22Rv1 (cell line): ENCODE measurements around the gene RPL12.
A peak's percentile ranks its signal among the peaks of the same experiment; 100 is the strongest.

Source experiments
- H3K27ac ChIP-seq: fragments of 450-650 bp; 2 replicates; pipeline ENCODE4 v1.5.1; 2017
- ZFX ChIP-seq: fragments of 450-650 bp; IDR thresholded peaks from 2 replicates; pipeline ENCODE4 v1.6.1; 2017; ENCODE audit warnings: antibody characterized with exemption, borderline replicate concordance
- TF ChIP-seq, protein P1 (sequence below): fragments of 450-650 bp; IDR thresholded peaks from 2 replicates; pipeline ENCODE4 v1.5.1; 2017; ENCODE audit warnings: mild to moderate bottlenecking

The RPL12 gene

DNA sequence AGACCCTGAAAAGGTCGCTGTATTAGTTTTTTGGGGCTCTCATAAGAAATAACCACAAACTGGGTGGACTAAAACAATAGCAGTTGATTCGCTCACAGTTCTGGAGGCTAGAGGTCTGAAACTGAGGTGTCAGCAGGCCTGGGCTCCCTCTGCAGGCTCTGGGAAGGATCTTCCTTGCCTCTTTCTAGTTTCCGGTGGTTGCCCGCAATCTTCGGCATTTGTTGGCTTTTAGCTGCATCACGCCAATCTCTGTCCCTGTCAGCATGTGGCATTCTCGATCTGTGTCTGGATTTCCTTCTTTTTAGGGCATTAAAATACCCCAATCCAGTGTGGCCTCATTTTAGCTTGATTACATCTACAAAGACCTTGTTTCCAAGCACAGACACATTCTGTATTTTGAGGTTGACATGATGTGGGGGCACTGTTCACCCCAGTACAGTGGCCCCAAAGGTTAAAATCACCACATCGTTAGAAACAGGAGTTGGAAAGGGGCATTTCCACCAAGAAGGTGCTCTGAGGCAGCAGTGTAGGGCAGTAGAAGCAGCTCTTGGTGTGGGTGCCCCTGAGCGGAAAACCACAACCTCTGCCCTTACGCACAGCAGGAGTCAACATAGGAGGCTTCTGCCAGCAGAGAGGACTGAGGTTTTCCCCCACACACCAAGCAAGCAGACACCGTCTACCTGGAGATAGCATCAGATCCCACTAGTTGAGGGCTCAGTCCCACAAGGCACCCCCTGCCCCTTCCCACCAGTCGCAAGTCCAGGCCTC is 13.5 kb downstream of the RPL12 start:
- no peak overlapping the region for H3K27ac ChIP-seq

DNA sequence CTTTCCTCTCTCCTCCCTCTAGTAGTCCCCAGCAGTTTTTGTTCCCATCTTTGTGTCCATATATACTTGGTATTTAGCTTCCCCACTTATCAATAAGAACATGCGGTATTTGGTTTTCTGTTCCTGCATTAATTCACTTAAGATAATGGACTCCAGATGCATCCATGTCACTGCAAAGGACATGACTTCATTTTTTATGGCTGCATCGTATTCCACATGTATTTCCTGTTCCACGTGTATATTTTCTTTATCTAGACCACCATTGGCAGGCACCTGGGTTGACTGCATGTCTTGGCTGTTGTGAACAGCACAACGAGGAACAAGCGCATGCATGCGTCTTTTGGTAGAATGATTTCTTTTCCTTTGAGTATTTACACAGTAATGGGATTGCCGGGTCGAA is 20.8 kb downstream of the RPL12 start:
- TF ChIP-seq ZFX: no peak
- no peak overlapping the region for H3K27ac ChIP-seq

More for the DNA sequence above, 13.5 kb downstream of the RPL12 start:
- TF ChIP-seq ZFX: no peak
- TF ChIP-seq, protein P1, sequence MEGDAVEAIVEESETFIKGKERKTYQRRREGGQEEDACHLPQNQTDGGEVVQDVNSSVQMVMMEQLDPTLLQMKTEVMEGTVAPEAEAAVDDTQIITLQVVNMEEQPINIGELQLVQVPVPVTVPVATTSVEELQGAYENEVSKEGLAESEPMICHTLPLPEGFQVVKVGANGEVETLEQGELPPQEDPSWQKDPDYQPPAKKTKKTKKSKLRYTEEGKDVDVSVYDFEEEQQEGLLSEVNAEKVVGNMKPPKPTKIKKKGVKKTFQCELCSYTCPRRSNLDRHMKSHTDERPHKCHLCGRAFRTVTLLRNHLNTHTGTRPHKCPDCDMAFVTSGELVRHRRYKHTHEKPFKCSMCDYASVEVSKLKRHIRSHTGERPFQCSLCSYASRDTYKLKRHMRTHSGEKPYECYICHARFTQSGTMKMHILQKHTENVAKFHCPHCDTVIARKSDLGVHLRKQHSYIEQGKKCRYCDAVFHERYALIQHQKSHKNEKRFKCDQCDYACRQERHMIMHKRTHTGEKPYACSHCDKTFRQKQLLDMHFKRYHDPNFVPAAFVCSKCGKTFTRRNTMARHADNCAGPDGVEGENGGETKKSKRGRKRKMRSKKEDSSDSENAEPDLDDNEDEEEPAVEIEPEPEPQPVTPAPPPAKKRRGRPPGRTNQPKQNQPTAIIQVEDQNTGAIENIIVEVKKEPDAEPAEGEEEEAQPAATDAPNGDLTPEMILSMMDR: no peak

DNA sequence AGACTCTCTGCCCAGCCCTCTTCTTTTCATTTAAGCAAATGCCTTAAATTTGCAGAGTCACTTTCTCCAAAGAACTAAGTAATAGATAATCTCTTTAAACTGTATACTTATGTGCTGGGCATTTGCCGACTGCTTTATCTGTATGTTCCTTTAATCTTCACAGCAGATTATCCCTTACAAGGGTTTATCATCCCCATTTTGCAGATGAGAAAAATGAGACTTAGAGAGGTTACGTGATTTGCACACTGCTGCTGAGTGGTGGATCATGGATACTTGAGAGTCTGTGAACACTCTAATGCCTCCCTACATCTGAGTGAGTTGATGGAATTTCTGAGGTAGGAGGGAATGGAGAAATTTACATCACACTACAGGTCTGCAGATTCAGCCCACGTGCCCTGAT is 22.9 kb downstream of the RPL12 start:
- TF ChIP-seq, protein P1: no peak
- no peak for TF ChIP-seq ZFX
- no peak overlapping the region for H3K27ac ChIP-seq

DNA sequence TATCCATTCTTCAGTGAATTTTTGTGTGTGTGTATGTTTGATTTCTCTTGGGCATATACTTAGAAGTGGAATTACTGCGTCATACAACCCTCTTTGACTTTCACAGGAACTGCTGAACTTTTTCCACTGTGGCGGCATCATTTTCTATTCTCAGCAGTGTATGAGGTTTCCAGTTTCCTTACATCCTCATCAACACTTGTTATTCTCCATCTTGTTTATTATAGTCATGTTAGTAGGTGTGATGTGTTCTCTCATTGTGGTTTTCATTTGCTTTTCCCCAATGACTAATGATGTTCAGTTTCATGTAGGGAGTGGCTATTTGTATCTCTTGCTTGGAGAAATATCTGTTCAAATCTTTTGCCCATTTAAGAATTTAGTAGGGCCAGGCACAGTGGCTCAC is 24.4 kb downstream of the RPL12 start:
- TF ChIP-seq ZFX: no peak

DNA sequence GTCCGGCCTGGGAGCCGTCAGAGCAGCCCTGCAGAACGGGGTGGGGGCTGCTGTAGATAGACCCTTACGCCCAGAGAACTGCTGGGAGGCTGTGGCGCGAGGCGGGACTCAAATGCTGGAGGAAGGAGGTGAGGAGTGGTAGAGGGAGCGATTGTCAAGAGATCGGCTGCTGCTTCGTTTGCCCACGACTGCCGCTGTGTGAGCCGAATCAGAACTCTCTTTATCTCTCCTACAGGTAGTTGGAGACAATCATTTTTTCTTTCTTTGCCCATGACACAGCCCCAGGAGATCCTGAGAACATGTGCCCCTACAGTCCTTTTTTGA is 26.6 kb downstream of the RPL12 start:
- no peak for TF ChIP-seq ZFX
- TF ChIP-seq, protein P1: peak; percentile 20; the same call in 1 of the 2 replicates
- H3K27ac ChIP-seq: peak overlapping the region; percentile 89

More for the DNA sequence above, 24.4 kb downstream of the RPL12 start:
- no peak overlapping the region for H3K27ac ChIP-seq

DNA sequence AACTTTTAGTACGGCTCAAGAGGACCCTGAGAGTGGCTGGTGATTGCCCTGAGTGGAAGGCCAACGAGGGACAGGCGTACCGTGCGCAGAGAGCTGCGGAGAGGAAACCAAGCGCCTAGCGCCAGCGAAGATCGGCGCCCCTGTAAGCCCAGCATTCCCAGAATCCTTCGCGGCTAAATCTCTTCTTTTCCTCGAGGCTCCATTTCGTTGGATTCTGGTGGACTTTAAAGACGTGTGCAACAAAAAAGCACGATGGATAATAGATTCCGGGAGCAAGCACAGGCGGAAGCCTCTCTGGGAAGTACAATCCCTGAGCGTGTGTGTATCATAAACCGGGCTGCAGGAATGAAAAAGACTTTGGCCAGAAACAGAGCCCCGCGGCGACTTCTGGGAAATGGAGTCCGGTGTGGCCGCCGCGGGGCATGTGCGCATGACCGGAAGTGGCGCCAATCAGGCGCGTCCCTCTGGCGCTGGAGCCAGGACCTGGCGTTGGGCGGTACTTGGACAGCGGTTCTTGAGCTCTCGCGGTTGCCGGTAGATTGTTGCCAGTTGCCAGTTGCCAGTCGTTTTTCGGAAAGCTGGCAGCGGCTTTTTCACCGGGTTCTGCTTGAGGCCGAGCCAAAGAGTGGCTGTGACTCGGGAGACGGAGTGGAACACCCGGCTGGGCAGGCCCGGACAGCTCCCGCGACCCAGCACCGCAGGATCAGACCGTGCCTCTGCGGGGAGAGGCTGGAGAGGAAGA is 27.1 kb downstream of the RPL12 start, which contains the start of gene ZNF79:
TSS of gene ZNF79 (plus strand) at position 449 of the 742 bp plus-strand sequence. CDS start 406 bp downstream, outside the sequence.
- H3K27ac ChIP-seq: peak within 1 kb of the TSS; percentile 89
- no peak for TF ChIP-seq ZFX
- TF ChIP-seq, protein P1: no peak

DNA sequence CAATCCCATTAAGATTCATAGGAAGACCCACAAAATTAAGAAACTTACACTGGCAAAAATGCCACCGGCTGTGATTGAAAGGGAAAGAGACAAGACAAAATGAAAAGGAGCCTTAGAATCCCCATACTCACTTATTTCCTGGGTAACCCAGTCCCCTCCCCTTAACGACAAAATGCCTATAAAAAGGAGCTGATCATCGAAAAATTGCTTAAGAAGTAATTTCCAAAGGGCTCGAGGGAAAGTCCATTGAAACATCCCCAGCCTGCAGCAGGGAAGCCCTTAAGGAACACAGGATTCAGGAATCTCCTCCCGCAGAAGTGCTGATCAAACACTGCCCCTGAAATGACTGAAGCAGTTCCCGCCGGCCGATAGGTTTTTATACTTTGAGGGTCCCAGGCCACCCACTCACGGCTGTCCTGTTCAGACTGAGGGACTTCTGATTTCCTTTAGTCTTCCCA is 27.7 kb downstream of the RPL12 start:
- peak overlapping the region; percentile 89 for H3K27ac ChIP-seq
- no peak for TF ChIP-seq ZFX
- TF ChIP-seq, protein P1: no peak

DNA sequence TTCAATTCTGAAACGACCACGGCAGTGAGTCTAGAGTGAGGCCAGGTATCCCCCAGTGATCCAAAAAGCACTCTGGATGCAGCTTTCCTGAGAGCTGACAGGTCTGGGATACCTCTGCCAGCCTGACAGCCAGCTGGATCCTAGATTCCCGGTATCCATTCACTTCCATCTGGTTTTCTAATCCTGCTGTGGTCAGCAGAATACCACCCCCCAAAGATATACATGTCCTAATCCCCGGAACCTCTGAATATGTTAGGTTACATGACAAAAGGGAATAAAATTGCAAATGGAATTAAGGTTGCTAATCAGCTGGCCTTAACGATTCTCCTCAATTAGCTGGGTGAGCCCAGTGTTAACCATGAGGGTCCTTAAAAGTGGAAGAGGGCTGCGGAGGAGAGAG is 28.4 kb downstream of the RPL12 start:
- TF ChIP-seq, protein P1: no peak
- no peak for TF ChIP-seq ZFX
- H3K27ac ChIP-seq: peak overlapping the region; percentile 89
